Caco-2 (cell line): ENCODE measurements around the gene OLFM1. TPM values are rescaled to one million over a fixed set of nuclear protein-coding genes. Genes with fewer than 3 reads are reported as not detected.

Experiments
- BruUV-seq: library from RNA; stranded (reverse); fragments of 400-500 nt; replicated peaks from 2 replicates; lab custom pipeline; 2021; lab: Mats Ljungman, UMichigan
- CTCF ChIA-PET: fragments of 300-600 bp; sonication (Branson Sonifier 250); formaldehyde crosslinking; loops from one replicate; lab custom pipeline; 2022; ENCODE audit warnings: antibody characterized with exemption; lab: Charles Lee
- POLR2A ChIA-PET: fragments of 300-600 bp; sonication (Branson Sonifier 250); formaldehyde crosslinking; loops from one replicate; lab custom pipeline; 2022; ENCODE audit warnings: antibody characterized with exemption; lab: Charles Lee
- DNase-seq, 2 experiments: peaks; one replicate each; pipeline versions ENCODE4 v3.0.0 to v3.0.0-alpha.2; 2020 to 2022
- H3K27me3 ChIP-seq: replicated peaks from 2 replicates; pipeline ENCODE4 v1.6.0; 2011; ENCODE audit warnings: low read length; ENCODE audit not compliant: control insufficient read depth, insufficient read depth
- H3K36me3 ChIP-seq: 2 replicates; pipeline ENCODE4 v1.5.1; 2011; ENCODE audit warnings: low read length; ENCODE audit not compliant: control insufficient read depth, insufficient read depth
- H3K4me1 ChIP-seq: fragments of 250-450 bp; sonication (Bioruptor Pico); 2 replicates; pipeline ENCODE4 v1.5.1; 2020; ENCODE audit warnings: mild to moderate bottlenecking
- H3K4me3 ChIP-seq: 2 replicates; pipeline ENCODE4 v1.5.1; 2011; ENCODE audit warnings: low read depth, mild to moderate bottlenecking, control low read depth, low read length
- H3K9me3 ChIP-seq: fragments of 250-450 bp; sonication (Bioruptor Pico); 2 replicates; pipeline ENCODE4 v1.5.1; 2020; ENCODE audit warnings: mild to moderate bottlenecking, moderate library complexity
- H3K27ac Mint-ChIP-seq: one replicate; pipeline ENCODE4 v1.8.0; 2022; ENCODE audit warnings: mixed read lengths; ENCODE audit not compliant: unreplicated experiment
- H3K27me3 Mint-ChIP-seq: one replicate; pipeline ENCODE4 v1.8.0; 2022; ENCODE audit warnings: mixed read lengths; ENCODE audit not compliant: insufficient read depth, unreplicated experiment
- H3K36me3 Mint-ChIP-seq: one replicate; pipeline ENCODE4 v1.8.0; 2022; ENCODE audit warnings: mild to moderate bottlenecking, mixed read lengths; ENCODE audit not compliant: insufficient read depth, unreplicated experiment
- H3K4me1 Mint-ChIP-seq: one replicate; pipeline ENCODE4 v1.8.0; 2022; ENCODE audit warnings: low read depth, mixed read lengths; ENCODE audit not compliant: unreplicated experiment
- H3K4me3 Mint-ChIP-seq: one replicate; pipeline ENCODE4 v1.8.0; 2022; ENCODE audit warnings: mild to moderate bottlenecking, moderate library complexity, mixed read lengths; ENCODE audit not compliant: unreplicated experiment
- H3K9me3 Mint-ChIP-seq: one replicate; pipeline ENCODE4 v1.8.0; 2022; ENCODE audit warnings: mixed read lengths; ENCODE audit not compliant: unreplicated experiment
- intact Hi-C: fragments of 100-400 bp; cut with micrococcal nuclease; formaldehyde crosslinking; loops from one replicate; pipeline ENCODE4 v1.10.0; 2022; ENCODE audit not compliant: unreplicated experiment
- total RNA-seq: library from RNA; stranded (reverse); gene quantifications from 2 replicates; pipeline ENCODE4 v1.2.3, GENCODE V29; 2022
- TF ChIP-seq, protein P1 (sequence below), 2 experiments: fragments of 200-600 bp in 1 of 2; IDR thresholded peaks; 1 replicate in 1 of 2; 2 replicates in 1 of 2; pipeline versions ENCODE4 v1.5.1 to v1.8.0; 2011 to 2022; ENCODE audit warnings: antibody characterized with exemption in 1 of 2, control low read depth in 1 of 2, inconsistent platforms in 1 of 2, low read depth in 1 of 2, low read length in 1 of 2, mild to moderate bottlenecking in 1 of 2, moderate library complexity in 1 of 2; ENCODE audit not compliant: insufficient read depth in 1 of 2, severe bottlenecking in 1 of 2, unreplicated experiment in 1 of 2

Gene OLFM1
- total RNA-seq, 1 experiment from 2014 or later, result not detected

DNA sequence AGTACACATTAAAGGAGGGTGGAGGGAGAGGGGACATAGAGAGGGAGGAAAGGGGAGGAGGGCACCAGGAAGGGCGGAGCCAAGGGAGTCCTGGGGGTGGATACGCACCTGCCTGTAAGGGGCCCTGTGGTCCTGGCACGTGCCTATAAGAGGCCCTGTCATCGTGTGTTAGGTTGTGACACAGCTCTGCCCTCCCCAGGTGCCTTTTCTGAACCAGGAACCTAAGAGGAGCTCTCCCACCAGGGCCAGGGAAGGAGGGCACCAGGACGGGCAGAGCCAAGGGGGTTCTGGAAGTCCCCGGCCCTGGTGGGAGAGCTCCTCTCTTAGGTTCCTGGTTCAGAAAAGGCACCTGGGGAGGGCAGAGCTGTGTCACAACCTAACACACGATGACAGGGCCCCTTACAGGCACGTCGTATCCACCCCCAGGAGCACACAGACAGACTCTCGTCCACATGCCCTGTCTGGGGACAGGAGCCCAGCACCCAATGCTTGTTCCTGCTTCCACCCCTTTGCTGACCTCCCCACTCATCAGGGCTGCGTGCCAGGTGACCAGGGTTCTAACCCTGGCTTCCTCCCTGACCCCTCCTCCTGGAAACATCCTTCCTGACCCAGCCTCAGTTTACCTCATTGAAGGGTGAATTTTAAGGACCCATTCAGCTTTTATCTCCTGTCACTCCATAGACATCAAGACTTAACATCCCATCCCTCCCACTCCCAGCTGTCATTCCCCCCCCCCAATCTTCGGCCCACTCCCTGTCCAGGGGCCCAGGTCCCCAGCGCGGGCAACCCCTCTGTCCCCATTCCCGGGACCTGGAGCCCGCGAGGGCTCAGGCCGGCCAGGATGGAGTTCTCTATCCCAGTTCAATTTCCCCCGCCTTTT, 12.9 kb upstream of the OLFM1 start:
- H3K4me3 Mint-ChIP-seq, result no peak overlapping the region
- POLR2A ChIA-PET, result no interaction called here
- H3K27ac Mint-ChIP-seq, result no peak overlapping the region
- H3K36me3 Mint-ChIP-seq, result peaks cover 6% of the 10 kb centered on the region
- Histone ChIP-seq H3K4me3 (no peak overlapping the region), H3K27me3 (no peaks in the 10 kb centered on the region), H3K4me1 (no peaks in the 10 kb centered on the region), H3K9me3 (no peaks in the 10 kb centered on the region), H3K36me3 (no peaks in the 10 kb centered on the region)
- TF ChIP-seq, protein P1, sequence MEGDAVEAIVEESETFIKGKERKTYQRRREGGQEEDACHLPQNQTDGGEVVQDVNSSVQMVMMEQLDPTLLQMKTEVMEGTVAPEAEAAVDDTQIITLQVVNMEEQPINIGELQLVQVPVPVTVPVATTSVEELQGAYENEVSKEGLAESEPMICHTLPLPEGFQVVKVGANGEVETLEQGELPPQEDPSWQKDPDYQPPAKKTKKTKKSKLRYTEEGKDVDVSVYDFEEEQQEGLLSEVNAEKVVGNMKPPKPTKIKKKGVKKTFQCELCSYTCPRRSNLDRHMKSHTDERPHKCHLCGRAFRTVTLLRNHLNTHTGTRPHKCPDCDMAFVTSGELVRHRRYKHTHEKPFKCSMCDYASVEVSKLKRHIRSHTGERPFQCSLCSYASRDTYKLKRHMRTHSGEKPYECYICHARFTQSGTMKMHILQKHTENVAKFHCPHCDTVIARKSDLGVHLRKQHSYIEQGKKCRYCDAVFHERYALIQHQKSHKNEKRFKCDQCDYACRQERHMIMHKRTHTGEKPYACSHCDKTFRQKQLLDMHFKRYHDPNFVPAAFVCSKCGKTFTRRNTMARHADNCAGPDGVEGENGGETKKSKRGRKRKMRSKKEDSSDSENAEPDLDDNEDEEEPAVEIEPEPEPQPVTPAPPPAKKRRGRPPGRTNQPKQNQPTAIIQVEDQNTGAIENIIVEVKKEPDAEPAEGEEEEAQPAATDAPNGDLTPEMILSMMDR (IDR thresholded peaks at IDR 0.05; ENCODE audit: insufficient read depth in 1 of 2, low read depth in 1 of 2, low read length in 1 of 2, severe bottlenecking in 1 of 2, unreplicated experiment in 1 of 2), result no peak
- H3K9me3 Mint-ChIP-seq, result no peaks in the 10 kb centered on the region
- CTCF ChIA-PET, result no interaction called here
- intact Hi-C loops, result no loop called here
- BruUV-seq, result no TSS peak
- DNase-seq, result peak in 1 of 2 experiments; percentile 35
- H3K27me3 Mint-ChIP-seq, result peaks cover 17% of the 10 kb centered on the region
- no peaks in the 10 kb centered on the region for H3K4me1 Mint-ChIP-seq

- Histone ChIP-seq H3K4me1 (no peaks in the 10 kb centered on the region), H3K36me3 (no peaks in the 10 kb centered on the region), H3K9me3 (no peaks in the 10 kb centered on the region), H3K4me3 (no peak overlapping the region), H3K27me3 (no peaks in the 10 kb centered on the region; the same call in 1 of the 2 replicates)
- ChIA-PET POLR2A (no interaction called here), CTCF (no interaction called here)
- BruUV-seq, result no TSS peak
- Mint-ChIP-seq H3K36me3 (peaks cover 6% of the 10 kb centered on the region), H3K9me3 (no peaks in the 10 kb centered on the region), H3K27ac (no peak overlapping the region), H3K27me3 (peaks cover 12% of the 10 kb centered on the region), H3K4me3 (no peak overlapping the region), H3K4me1 (no peaks in the 10 kb centered on the region)
- TF ChIP-seq, protein P1 (IDR thresholded peaks at IDR 0.05; ENCODE audit: insufficient read depth in 1 of 2, low read depth in 1 of 2, low read length in 1 of 2, severe bottlenecking in 1 of 2, unreplicated experiment in 1 of 2), result no peak
- intact Hi-C loops, result loop anchor here (2.0 kb wide), 1 partner anchor 23 kb away; no protein-coding TSS in a partner anchor
- peak in 1 of 2 experiments; percentile 7 for DNase-seq
These were observed 12.0 kb upstream of the OLFM1 start for GRCh38 chr9:135075234-135076142.
